Endothelial cell of umbilical vein (primary cell): ENCODE measurements around the gene ARF6.

Experiments used
- EZH2 ChIP-seq: IDR thresholded peaks from 2 replicates; pipeline ENCODE4 v1.6.1; 2012; ENCODE audit warnings: borderline replicate concordance, low read depth, mild to moderate bottlenecking, moderate library complexity, low read length, inconsistent platforms; ENCODE audit not compliant: severe bottlenecking
- GATA2 ChIP-seq: IDR thresholded peaks from 2 replicates; pipeline ENCODE4 v1.7.0; 2011; ENCODE audit warnings: low read depth, mild to moderate bottlenecking, moderate library complexity, mixed read lengths, low read length; ENCODE audit not compliant: insufficient read length, insufficient read depth
- JUN ChIP-seq: IDR thresholded peaks from 2 replicates; pipeline ENCODE4 v1.6.1; 2011; ENCODE audit warnings: borderline replicate concordance, low read depth; ENCODE audit not compliant: insufficient read length, insufficient read depth
- MAX ChIP-seq: IDR thresholded peaks from 2 replicates; pipeline ENCODE4 v1.6.1; 2011; ENCODE audit not compliant: insufficient read depth, insufficient read length
- POLR2A ChIP-seq: IDR thresholded peaks from 2 replicates; pipeline ENCODE4 v1.6.1; 2012; ENCODE audit warnings: low read depth, mild to moderate bottlenecking, control low read depth, low read length
- POLR2AphosphoS5 ChIP-seq: IDR thresholded peaks from 2 replicates; pipeline ENCODE4 v1.6.1; 2012; ENCODE audit warnings: low read depth, mild to moderate bottlenecking, control low read depth, low read length, moderate library complexity; ENCODE audit not compliant: insufficient read depth
- TF ChIP-seq, protein P1 (sequence below), 2 donors: IDR thresholded peaks; 1 replicate in 1 of 2; 2 replicates in 1 of 2; pipeline ENCODE4 v1.5.1; 2011; ENCODE audit warnings: low read length in 2 of 2, mild to moderate bottlenecking in 2 of 2, moderate library complexity in 2 of 2, control low read depth in 1 of 2, inconsistent platforms in 1 of 2, low read depth in 1 of 2; ENCODE audit not compliant: insufficient read depth in 1 of 2; ENCODE audit errors: extremely low read depth in 1 of 2

DNA sequence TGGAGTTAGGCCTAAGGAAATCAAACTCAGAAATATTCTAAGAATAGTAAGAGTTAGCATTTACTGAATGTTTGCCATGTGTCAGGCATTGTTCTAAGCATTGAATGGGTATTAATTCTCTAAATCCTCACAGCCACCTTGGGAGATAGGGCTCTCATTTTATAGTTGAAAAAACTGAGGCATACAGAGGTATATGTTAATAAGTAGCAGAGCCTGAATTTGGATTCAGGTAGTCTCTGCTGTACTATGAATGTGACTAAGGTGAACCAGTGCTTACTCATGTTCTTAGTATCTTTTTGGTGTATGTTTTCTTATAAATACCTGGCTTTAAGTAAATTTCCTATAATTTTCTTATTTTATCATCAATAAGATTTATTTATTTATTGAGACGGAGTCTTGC is 8.1 kb downstream of the ARF6 start:
- TF ChIP-seq POLR2A (no peak), EZH2 (no peak), GATA2 (no peak), POLR2AphosphoS5 (no peak), MAX (no peak), JUN (no peak)
- TF ChIP-seq, protein P1, sequence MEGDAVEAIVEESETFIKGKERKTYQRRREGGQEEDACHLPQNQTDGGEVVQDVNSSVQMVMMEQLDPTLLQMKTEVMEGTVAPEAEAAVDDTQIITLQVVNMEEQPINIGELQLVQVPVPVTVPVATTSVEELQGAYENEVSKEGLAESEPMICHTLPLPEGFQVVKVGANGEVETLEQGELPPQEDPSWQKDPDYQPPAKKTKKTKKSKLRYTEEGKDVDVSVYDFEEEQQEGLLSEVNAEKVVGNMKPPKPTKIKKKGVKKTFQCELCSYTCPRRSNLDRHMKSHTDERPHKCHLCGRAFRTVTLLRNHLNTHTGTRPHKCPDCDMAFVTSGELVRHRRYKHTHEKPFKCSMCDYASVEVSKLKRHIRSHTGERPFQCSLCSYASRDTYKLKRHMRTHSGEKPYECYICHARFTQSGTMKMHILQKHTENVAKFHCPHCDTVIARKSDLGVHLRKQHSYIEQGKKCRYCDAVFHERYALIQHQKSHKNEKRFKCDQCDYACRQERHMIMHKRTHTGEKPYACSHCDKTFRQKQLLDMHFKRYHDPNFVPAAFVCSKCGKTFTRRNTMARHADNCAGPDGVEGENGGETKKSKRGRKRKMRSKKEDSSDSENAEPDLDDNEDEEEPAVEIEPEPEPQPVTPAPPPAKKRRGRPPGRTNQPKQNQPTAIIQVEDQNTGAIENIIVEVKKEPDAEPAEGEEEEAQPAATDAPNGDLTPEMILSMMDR (IDR thresholded peaks at IDR 0.05; ENCODE audit: extremely low read depth in 1 of 2, insufficient read depth in 1 of 2, low read depth in 1 of 2, low read length in 2 of 2), result no peak
